GM23338 (cell line): ENCODE data around the gene BAG5.

ENCODE experiments used
- CTCF ChIP-seq, 2 experiments: fragments of 200-600 bp in 1 of 2; sonication (generic) in 1 of 2; conservative IDR thresholded peaks; 2 replicates each; pipeline versions ENCODE4 v1.5.1 to v1.6.1; 2016 to 2017; ENCODE audit warnings: antibody characterized with exemption in 2 of 2, low read depth in 2 of 2, mild to moderate bottlenecking in 2 of 2, moderate library complexity in 1 of 2
- ETS1 ChIP-seq: IDR thresholded peaks from 2 replicates; pipeline ENCODE4 v1.6.1; 2016; ENCODE audit warnings: antibody characterized with exemption
- EZH2 ChIP-seq: fragments of 200-600 bp; sonication (generic); IDR thresholded peaks from one replicate; pipeline ENCODE4 v1.8.0; 2017; ENCODE audit warnings: antibody characterized with exemption, mild to moderate bottlenecking, low read depth; ENCODE audit not compliant: unreplicated experiment
- EZH2phosphoT487 ChIP-seq: fragments of 200-600 bp; sonication (generic); IDR thresholded peaks from one replicate; pipeline ENCODE4 v1.8.1; 2018; ENCODE audit warnings: antibody characterized with exemption; ENCODE audit not compliant: unreplicated experiment
- POLR2AphosphoS5 ChIP-seq: IDR thresholded peaks from 2 replicates; pipeline ENCODE4 v1.6.1; 2016; ENCODE audit warnings: antibody characterized with exemption, low read depth
- REST ChIP-seq: IDR thresholded peaks from one replicate; pipeline ENCODE4 v1.6.1; 2018; ENCODE audit warnings: antibody characterized with exemption; ENCODE audit not compliant: unreplicated experiment
- ZNF462 ChIP-seq: fragments of 250-450 bp; sonication (Bioruptor Pico); IDR thresholded peaks from 2 replicates; pipeline ENCODE4 v1.5.0; 2020; ENCODE audit warnings: mild to moderate bottlenecking, moderate library complexity

GRCh38 chr14:103520657-103521437, 41.6 kb downstream of the BAG5 start:
- TF ChIP-seq CTCF (conservative IDR thresholded peaks at IDR 0.05; ENCODE audit: low read depth in 2 of 2) (peak; percentile 30 to 64; a peak in 3 of 4 replicates), REST (no peak), POLR2AphosphoS5 (no peak; the same call in none of the 2 replicates), EZH2 (no peak), EZH2phosphoT487 (no peak), ZNF462 (CRISPR knock-in tag) (no peak), ETS1 (no peak)
